Measurements from ENCODE around the gene TTN. TPM values are rescaled to one million over a fixed set of nuclear protein-coding genes. Genes with fewer than 3 reads are reported as not detected.
A peak's percentile ranks its signal among the peaks of the same experiment; 100 is the strongest.

The TTN gene
- total RNA-seq, 1 experiment from 2014 or later = under 0.01 TPM

GRCh38 chr2:178477443-178478129 is 329.6 kb downstream of the TTN start:
- Histone ChIP-seq H2AFZ (ENCODE audit: low read length) (no peak overlapping the region), H3K9me2 (replicated peaks; ENCODE audit: insufficient read depth, low read length) (no peaks in the 10 kb centered on the region), H4K20me1 (ENCODE audit: insufficient read depth, low read depth, low read length) (0 out of 2 replicates have a peak, but pooled peaks cover 8% of the 10 kb centered on the region), H3K9me3 (ENCODE audit: low read length) (no peaks in the 10 kb centered on the region), H3K4me2 (ENCODE audit: low read depth, low read length, poor library complexity, severe bottlenecking) (peak overlapping the region; percentile 90), H3K79me2 (ENCODE audit: low read length) (peaks cover 66% of the 10 kb centered on the region), H3K27ac (ENCODE audit: low read length) (peak overlapping the region; percentile 84), H3K4me1 (ENCODE audit: low read length) (peaks cover 36% of the 10 kb centered on the region), H3K9ac (ENCODE audit: low read length) (peak overlapping the region; percentile 81), H3K27me3 (ENCODE audit: low read length) (no peaks in the 10 kb centered on the region), H3K36me3 (ENCODE audit: insufficient read depth, low read length) (no peaks in the 10 kb centered on the region), H3K4me3 (ENCODE audit: low read length) (peak overlapping the region; percentile 77)
- DNase-seq = peak; percentile 65

- H3K9me2 ChIP-seq (replicated peaks; ENCODE audit: insufficient read depth, low read length) = no peaks in the 10 kb centered on the region
- peaks cover 59% of the 10 kb centered on the region for H3K79me2 ChIP-seq (ENCODE audit: low read length)
- no peak for DNase-seq
- peak overlapping the region; percentile 77; the same call in 1 of the 2 replicates for H3K4me3 ChIP-seq (ENCODE audit: low read length)
- peak overlapping the region; percentile 90 for H3K4me2 ChIP-seq (ENCODE audit: low read depth, low read length, poor library complexity, severe bottlenecking)
- no peaks in the 10 kb centered on the region for H3K9me3 ChIP-seq (ENCODE audit: low read length)
- peaks cover 24% of the 10 kb centered on the region for H3K4me1 ChIP-seq (ENCODE audit: low read length)
- H3K36me3 ChIP-seq (ENCODE audit: insufficient read depth, low read length) = no peaks in the 10 kb centered on the region
- no peaks in the 10 kb centered on the region for H3K27me3 ChIP-seq (ENCODE audit: low read length)
- no peak overlapping the region for H3K27ac ChIP-seq (ENCODE audit: low read length)
- H4K20me1 ChIP-seq (ENCODE audit: insufficient read depth, low read depth, low read length) = 0 out of 2 replicates have a peak, but pooled peaks cover 4% of the 10 kb centered on the region
- no peak overlapping the region for H3K9ac ChIP-seq (ENCODE audit: low read length)
- H2AFZ ChIP-seq (ENCODE audit: low read length) = no peak overlapping the region
Measured at GRCh38 chr2:178476477-178476876, 330.7 kb downstream of the TTN start.

Other genes with a start within 250 kb of the TTN start
- gene CCDC141, start 242.7 kb upstream of the TTN start, total RNA-seq (2014; rRNA removed; shearing (Covaris generic); ENCODE audit: low replicate concordance) = 0.30 TPM in 1 of 2 replicates, not detected in the other